Stimulated activated CD4-positive, alpha-beta T cell treated with anti-CD3 and anti-CD28 coated beads, TNF-alpha, amount 100 ng/mL, for 24 hours (primary cell): ENCODE measurements around the gene ZDHHC9.

Source experiments
- DNase-seq, 3 experiments: peaks; one replicate each; pipeline ENCODE4 v3.0.0-alpha.2; 2020; ENCODE audit warnings: low read depth in 3 of 3

ZDHHC9 gene

DNA sequence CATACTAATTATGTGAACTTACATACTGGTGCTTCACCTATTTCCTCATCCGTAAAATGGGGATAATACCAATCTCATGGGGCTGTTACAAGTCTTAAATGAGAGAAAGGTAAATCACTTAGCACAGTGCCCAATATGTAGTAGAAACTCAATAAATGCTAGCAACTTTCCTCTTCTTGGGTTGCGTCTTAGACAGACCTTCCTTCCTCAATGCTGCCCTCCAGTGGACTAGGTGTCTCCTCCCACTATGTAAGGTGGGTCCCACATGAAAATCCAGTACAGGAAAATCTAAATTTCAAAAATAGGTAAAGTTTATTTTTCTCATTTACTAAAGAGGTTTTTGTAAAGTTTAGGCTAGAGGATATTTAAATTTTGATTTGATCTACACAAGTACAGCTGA is 20.6 kb downstream of the ZDHHC9 start:
- peak in 1 of 3 experiments; percentile 30 for DNase-seq

DNA sequence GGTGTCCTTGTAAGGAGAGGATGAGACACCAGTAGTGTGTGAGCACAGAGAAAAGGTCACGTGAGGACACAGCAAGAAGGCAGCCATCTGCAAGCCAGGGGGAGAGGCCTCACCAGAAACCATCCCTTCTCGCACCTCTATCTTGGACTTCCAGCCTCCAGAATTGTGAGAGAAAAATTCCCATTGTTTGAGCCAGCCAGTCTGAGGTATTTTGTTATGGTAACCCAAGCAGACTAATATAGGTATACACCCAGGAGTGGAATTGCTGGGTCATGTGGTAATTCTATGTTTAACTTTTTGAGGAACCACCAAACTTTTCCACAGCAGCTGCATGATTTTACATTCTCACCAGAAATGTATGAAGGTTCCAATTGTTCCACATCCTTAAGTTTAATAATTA is 25.6 kb downstream of the ZDHHC9 start:
- DNase-seq: no peak

DNA sequence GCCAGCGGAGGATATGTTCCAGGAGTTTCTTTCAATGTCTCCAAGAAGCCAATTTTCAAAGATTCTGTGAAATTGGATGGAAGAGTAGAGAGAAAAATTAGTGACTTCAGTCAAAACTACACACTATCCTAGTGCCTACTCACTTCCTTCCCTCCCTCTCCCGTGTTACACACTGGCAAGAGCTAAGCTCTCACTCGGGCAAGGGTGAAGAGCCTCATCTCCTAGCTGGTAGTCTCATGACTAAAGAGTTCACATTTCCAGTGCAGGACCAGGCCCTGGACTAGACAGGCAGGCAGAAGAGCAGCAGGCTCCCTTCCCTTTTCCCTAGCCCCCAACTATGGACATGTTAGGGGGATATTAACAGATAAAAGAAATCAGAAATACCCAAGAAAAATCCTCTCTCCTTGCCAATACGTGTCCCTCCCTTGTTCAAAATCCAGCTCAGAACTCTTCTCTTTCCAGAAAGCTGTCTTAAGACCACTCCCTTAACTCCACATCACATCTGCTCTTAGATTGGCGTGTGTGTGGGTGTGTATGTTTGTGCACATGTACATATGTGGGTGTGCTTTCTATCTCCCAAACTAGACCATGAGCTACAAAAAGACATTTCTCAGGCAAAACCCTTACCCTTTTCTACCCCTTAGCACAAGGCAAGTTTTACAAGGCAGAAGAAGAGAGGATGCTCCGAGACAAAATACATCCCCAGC is 29.9 kb downstream of the ZDHHC9 start:
- no peak for DNase-seq

DNA sequence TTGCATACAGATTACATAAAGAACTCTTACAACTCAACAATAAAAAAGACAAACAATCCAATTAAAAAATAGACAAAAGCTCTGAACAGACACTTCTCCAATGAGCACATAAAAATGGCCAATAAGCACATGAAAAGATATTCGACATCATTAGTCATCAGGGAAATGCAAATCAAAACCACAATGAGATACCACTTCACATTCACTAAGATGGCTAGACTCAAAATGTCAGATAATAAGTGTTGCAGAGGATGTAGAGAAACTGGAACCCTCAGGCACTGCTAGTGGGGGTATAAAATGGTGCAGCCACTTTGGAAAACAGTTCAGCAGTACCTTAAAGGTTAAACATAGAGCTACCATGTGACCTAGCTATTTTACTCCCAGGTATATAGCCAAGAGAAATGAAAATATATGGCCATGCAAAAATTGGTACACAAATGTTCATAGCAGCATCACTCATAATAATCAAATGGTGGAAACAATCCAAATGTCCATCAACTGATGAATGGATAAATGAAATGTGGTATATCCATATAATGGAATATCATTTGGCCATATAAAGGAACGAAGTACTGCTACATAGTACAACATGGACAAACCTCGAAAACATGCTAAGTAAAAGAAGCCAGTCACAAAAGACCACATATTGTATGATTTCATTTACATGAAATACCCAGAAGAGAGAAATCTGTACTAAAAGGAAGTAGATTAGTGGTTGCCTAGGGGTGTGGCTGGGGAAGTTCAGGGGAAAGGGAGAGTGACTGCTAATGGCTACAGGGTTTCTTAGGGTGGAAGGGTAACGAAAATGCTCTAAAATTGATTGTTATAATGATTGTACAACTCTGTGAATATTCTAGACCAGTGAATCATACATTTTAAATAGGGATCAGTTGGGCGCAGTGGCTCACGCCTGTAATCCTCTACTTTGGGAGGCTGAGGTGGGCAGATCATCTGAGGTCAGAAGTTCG is 34.6 kb downstream of the ZDHHC9 start:
- no peak for DNase-seq

DNA sequence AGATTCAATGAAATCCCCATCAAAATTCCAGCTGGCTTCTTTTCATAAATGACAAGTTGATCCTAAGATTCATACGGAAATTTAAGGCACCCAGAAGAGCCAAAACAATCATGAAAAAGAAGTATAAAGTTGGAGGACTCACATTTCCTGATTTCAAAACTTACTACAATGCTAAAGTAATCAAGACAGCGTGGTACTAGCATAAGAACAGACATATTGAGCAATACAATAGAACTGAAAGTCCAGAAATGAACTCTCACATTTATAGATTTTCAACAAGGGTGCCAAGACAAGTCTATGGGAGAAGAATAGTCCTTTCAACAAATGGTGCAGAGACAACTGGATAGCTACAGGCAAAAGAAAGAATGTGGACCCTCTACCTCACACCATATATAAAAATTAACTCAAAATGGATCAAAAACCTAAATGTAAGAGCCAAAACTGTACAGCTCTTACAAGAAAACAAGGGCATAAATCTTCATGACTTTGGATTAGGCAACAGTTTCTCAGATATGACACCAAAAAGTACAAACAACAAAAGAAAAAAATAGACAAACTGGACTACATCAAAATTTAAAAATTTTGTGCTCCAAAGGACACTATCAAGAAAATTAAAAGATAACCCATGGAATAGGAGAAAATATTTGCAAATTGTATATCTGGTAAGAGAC is 35.4 kb downstream of the ZDHHC9 start:
- no peak for DNase-seq

- no peak for DNase-seq
Measured at GRCh38 chrX:129804806-129805205, 38.9 kb downstream of the ZDHHC9 start.

GRCh38 chrX:129802863-129803262 is 40.8 kb downstream of the ZDHHC9 start:
- DNase-seq: no peak

DNA sequence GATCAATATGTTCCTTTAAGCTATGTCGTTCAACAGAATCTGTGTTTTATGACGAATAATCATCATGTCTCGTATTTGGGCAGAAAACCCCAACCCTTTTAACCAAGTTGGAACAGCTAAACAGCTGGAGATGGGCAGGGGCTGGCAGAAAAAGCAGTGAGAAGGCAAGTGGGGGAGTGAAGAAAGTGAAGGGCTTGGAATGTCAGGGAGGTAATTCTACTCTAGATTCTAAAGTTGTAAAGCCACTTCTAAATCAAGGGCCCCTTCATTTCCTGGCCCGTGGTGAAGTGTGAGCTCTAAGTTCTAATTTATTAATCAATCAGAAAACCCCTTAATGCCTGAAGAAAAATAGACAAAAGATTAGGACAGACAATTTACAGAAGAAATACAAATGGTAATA is 43.5 kb downstream of the ZDHHC9 start:
- no peak for DNase-seq

DNA sequence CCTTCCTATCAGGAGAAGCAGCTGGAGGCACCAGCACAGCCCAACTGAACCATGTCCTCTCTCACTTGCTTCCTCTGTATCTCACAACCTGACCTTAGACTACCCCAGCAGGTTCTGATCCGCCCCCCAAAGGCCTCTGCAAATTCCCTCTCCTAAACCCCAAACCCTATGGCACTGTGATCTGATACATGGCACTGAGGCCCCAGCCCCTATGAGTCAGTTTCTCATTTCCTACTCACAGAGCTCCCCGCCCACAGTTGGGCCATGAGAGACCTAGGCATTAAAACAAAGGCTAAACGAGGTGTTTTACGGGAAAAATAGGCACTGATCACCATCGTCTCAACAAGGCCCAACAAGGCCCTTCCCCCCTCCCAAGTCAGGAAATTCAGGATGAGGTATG is 44.8 kb downstream of the ZDHHC9 start:
- DNase-seq: peak in 1 of 3 experiments; percentile 41

DNA sequence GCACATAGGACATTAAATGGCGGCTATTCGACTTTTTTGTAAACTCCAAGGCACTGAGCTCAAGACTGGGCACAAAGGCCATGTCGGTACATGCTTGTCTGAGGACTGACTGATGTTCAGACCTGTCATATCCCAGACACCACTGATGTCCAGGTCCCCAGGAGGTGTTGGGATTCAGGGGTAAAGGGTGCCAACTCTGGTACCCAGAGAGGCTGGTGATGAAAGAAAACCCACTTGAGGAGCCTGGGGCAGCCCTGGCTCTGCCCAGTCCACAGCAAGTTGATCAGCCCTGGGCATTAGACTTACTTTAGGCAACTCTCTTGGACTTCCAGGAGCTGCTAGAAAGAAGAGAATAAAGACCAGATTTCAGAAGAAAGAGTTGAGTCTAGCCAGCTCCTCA is 45.2 kb downstream of the ZDHHC9 start:
- DNase-seq: no peak

GRCh38 chrX:129797251-129797906 is 46.3 kb downstream of the ZDHHC9 start:
- no peak for DNase-seq

GRCh38 chrX:129795584-129795983 is 48.1 kb downstream of the ZDHHC9 start:
- DNase-seq: no peak

DNA sequence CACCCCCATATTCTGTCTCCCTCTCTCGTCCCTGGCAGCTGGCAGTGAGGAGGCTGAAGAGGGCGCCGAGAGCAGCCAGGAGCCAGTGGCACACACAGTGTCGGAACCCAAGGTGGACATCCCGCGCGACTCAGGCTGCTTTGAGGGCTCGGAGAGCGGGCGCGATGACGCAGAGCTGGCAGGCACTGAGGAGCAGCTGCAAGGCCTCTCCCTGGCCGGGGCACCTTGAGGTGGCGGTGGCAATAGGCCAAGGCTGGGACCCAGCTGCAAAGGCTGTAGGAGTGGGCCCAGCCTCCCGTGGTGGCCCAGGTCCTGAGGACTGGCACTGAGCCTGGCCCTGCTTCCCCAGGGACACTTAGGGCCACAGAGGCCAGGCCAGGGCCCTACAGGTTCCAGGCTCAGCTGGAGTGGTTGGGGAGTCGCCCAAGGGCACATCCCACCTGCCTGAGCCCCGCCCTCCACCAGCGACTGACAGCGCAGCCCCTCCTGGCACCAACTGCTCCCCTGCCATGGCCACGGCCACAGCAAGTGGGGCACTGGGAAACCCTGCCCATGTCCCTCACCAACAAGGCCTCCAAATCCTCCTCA is 50.0 kb downstream of the ZDHHC9 start:
- no peak for DNase-seq

DNA sequence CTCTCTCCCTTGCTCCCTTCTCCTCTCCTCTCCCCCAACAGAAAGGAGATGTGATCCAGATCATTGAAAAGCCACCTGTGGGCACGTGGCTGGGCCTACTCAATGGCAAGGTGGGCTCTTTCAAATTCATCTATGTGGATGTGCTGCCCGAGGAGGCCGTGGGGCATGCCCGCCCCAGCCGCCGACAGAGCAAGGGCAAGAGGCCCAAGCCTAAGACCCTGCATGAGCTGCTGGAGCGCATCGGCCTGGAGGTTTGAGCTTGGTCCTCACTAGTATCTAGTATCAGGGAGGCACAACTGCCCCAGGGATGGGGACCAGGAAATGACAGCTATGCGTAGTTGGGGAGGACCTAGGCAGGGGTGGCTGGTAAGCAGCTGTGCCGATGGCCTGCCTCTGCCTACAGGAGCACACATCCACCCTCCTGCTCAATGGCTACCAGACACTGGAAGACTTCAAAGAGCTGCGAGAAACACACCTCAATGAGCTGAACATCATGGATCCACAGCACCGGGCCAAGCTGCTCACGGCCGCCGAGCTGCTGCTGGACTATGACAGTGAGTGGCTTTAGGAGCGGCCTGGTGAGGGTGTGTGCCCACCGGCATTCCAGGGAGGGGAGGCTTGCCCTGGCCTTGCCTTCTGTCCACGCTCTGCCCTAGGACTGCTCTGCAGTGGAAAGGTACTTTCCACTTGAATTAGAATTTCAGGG is 50.9 kb downstream of the ZDHHC9 start:
- no peak for DNase-seq

DNA sequence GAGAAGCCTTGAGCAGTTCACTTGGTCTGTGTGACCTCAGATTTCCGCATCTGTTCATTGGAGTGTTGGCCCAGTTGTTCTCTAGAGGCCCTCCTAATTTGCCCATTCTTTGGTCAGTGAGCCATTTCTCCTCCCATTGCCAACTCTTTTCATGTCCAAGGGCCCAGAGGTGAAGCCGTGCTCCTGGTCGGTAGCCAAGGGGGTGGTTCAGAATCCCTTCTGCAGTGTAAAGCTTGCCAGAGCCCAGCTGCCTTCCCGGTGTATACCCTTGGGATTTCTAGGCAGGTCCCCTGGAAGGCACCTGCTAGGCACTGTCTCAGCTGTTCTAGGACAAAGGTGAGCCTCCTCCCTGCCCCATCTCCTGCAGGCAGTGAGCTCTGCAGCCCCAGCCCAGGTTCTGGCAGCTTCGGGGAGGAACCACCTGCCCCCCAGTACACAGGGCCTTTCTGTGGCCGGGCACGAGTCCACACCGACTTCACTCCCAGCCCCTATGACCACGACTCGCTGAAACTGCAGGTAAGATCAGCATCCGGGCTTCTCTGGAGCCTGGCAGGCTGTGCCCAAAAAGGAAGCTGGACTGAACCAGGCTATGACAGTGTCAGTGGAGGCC is 51.6 kb downstream of the ZDHHC9 start:
- DNase-seq: no peak

- DNase-seq: no peak
Measured at GRCh38 chrX:129791336-129791735, 52.4 kb downstream of the ZDHHC9 start.

- no peak for DNase-seq
Measured at GRCh38 chrX:129790808-129791207, 52.9 kb downstream of the ZDHHC9 start.

DNA sequence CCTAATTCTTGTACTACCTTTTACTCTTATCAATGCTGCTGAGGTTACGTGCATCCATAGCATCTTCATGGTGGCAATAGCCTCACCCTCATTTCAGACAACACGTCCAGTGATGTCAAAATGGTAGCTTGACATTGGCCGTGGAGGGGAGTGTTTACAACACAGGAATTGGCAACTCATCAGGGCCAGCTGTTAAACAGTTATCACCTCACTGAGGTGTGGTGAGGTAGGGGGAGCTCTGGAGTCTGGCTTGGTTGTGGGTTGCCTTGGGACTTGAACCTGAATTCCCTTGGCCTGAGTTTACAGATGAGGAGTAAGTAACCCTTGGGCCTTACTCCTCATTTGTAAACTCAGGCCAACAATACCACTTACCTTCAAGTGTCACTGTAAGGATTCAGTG is 53.5 kb downstream of the ZDHHC9 start:
- no peak for DNase-seq

- no peak for DNase-seq
Measured at GRCh38 chrX:129788527-129788926, 55.2 kb downstream of the ZDHHC9 start.

GRCh38 chrX:129787336-129788055 is 56.2 kb downstream of the ZDHHC9 start:
- no peak for DNase-seq
